Lung (tissue), 12 donors: ENCODE measurements around the gene TGM2. TPM values are rescaled to one million over a fixed set of nuclear protein-coding genes. Genes with fewer than 3 reads are reported as not detected.

Experiments
- ATAC-seq: fragments of 200-7000 bp; cut with Tn5 transposase; one replicate; pipeline ENCODE4 v1.9.1; 2020; ENCODE audit warnings: moderate number of reproducible peaks; ENCODE audit not compliant: insufficient read depth, low FRiP score
- DNase-seq, 3 donors: peaks; one replicate each; pipeline ENCODE4 v3.0.0-alpha.2; 2013 to 2017
- H3K27ac ChIP-seq, 2 donors: one replicate each; pipeline ENCODE4 v1.5.1; 2013; ENCODE audit warnings: mild to moderate bottlenecking in 2 of 2, moderate library complexity in 2 of 2, control low read depth in 1 of 2, inconsistent platforms in 1 of 2, low read depth in 1 of 2, low read length in 1 of 2
- H3K27me3 ChIP-seq, 3 donors: one replicate each; pipeline ENCODE4 v1.5.1; 2013; ENCODE audit warnings: low read length in 2 of 3; ENCODE audit not compliant: control insufficient read depth in 3 of 3, insufficient read depth in 3 of 3
- H3K36me3 ChIP-seq, 4 donors: one replicate each; pipeline ENCODE4 v1.5.1; 2013; ENCODE audit warnings: low read length in 4 of 4, mild to moderate bottlenecking in 1 of 4, moderate library complexity in 1 of 4; ENCODE audit not compliant: control insufficient read depth in 4 of 4, insufficient read depth in 4 of 4
- H3K4me1 ChIP-seq, 5 donors: one replicate each; pipeline ENCODE4 v1.5.1; 2013; ENCODE audit warnings: low read length in 5 of 5, mild to moderate bottlenecking in 2 of 5, moderate library complexity in 1 of 5; ENCODE audit not compliant: control insufficient read depth in 5 of 5, insufficient read depth in 5 of 5
- H3K4me3 ChIP-seq: one replicate; pipeline ENCODE4 v1.5.1; 2013; ENCODE audit warnings: mild to moderate bottlenecking, control low read depth, moderate library complexity
- H3K9ac ChIP-seq, 2 donors: one replicate each; pipeline ENCODE4 v1.5.1; 2013; ENCODE audit warnings: low read length in 2 of 2, control low read depth in 1 of 2; ENCODE audit not compliant: insufficient read depth in 1 of 2
- H3K9me3 ChIP-seq, 4 donors: one replicate each; pipeline ENCODE4 v1.5.1; 2013; ENCODE audit warnings: low read length in 3 of 4, mild to moderate bottlenecking in 1 of 4, moderate library complexity in 1 of 4; ENCODE audit not compliant: control insufficient read depth in 4 of 4, insufficient read depth in 3 of 4
- WGBS, 2 donors: extraction: QIAGEN DNeasy Blood & Tissue Kit; methylation state at CpG; one replicate each; pipeline ENCODE4 v1.1.7; 2013; 5-methylcytosine and 5-hydroxymethylcytosine counted together
- polyA plus RNA-seq, 2 donors: library from polyadenylated mRNA; stranded (reverse); fragments of 200-250 nt; gene quantifications; one replicate each; pipeline ENCODE4 v1.2.1, GENCODE V29; 2013
- total RNA-seq, 2 donors: library from RNA; depleted of rRNA in 1 of 2; stranded (reverse); fragments of >200 nt in 1 of 2; gene quantifications; one replicate each; pipeline ENCODE4 v1.2.1, GENCODE V29; 2014 to 2021
- TF ChIP-seq, protein P1 (sequence below): IDR thresholded peaks from 2 replicates; pipeline ENCODE4 v1.5.1; 2012; ENCODE audit warnings: mild to moderate bottlenecking; ENCODE audit errors: control extremely low read depth, extremely low read depth
- donor health status: control.
- donor health status: control.
- donor health status: Bipolar disorder and iron deficiency.
- donor health status: healthy.
- donor health status: DM: yes; HTN: yes; CAD: no.

The TGM2 gene
- total and polyA plus RNA-seq, 4 donors = 85.0 to 476 (median 325) TPM

DNA sequence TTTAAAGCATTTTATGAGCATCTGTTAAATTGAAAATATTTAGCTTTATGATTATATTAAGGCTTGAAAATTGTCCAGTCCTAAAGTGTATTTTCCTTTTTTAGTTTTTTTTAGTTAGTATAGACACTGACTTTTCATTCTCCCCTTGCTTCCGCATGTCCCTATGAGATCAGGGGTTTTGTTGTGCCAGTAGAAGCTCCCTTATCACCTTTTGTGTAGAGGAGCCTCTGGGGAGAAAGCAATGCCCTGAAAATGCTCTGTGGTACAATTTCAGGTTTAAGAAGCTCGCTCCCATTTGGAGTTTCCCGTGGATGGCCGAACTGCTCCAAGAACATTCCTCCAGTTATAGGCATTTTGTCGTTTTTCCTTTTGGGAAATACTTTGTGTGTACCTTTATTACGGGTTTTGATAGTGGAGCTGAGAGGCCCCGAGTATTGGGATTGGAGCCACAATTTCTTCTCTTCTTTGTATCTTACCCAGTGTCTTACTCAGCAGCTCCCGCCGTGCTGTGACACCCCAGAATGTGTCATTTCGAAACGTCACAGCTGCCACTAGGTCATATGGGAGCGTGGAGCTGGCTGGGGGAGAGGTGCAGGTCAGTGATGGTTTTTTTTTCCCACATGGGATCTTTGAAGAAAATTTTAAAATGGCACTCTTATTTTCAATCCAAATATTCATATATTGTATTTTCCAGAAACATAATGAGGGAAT, 81.6 kb downstream of the TGM2 start:
- Histone ChIP-seq H3K27me3 (no peaks in the 10 kb centered on the region), H3K4me3 (no peak overlapping the region), H3K9me3 (peaks cover 0 to 2% (median 0%) of the 10 kb centered on the region in 4 donors), H3K9ac (no peak overlapping the region), H3K36me3 (peaks cover 7 to 24% (median 9%) of the 10 kb centered on the region in 4 donors), H3K4me1 (peaks cover 4 to 29% (median 17%) of the 10 kb centered on the region in 5 donors), H3K27ac (peak overlapping the region; percentile 58 to 92)
- 69 to 74% methylated on average over 12 of the region's 12 CpGs for whole genome bisulfite sequencing, 2 donors
- TF ChIP-seq, protein P1, sequence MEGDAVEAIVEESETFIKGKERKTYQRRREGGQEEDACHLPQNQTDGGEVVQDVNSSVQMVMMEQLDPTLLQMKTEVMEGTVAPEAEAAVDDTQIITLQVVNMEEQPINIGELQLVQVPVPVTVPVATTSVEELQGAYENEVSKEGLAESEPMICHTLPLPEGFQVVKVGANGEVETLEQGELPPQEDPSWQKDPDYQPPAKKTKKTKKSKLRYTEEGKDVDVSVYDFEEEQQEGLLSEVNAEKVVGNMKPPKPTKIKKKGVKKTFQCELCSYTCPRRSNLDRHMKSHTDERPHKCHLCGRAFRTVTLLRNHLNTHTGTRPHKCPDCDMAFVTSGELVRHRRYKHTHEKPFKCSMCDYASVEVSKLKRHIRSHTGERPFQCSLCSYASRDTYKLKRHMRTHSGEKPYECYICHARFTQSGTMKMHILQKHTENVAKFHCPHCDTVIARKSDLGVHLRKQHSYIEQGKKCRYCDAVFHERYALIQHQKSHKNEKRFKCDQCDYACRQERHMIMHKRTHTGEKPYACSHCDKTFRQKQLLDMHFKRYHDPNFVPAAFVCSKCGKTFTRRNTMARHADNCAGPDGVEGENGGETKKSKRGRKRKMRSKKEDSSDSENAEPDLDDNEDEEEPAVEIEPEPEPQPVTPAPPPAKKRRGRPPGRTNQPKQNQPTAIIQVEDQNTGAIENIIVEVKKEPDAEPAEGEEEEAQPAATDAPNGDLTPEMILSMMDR = no peak
- ATAC-seq (no peak), DNase-seq (peak; percentile 70 to 72 (median 72))

DNA sequence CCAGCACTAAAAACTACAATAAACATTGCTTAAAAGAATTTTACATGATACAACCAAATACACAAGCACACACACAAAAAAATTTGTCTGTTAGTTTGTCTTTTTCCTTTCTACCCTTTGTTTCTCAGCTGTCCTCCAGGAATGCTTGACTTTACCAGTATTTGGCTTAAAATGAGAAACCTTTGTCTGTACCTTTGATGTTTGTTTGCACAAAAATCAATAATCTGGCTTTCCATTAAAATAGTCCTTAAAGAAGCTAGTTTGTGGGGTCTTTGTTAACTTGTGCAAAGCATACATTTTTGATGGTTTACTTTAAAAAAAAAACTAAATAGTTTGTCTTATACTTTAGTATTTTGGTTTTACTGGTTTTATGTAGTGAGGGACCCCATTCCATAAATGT, 82.2 kb downstream of the TGM2 start:
- Histone ChIP-seq H3K27me3 (no peaks in the 10 kb centered on the region), H3K36me3 (peaks cover 2 to 19% (median 9%) of the 10 kb centered on the region in 4 donors), H3K9ac (no peak overlapping the region), H3K27ac (no peak overlapping the region), H3K4me1 (peaks cover 4 to 29% (median 17%) of the 10 kb centered on the region in 5 donors), H3K4me3 (no peak overlapping the region), H3K9me3 (peaks cover 0 to 2% (median 0%) of the 10 kb centered on the region in 4 donors)
- ATAC-seq (no peak), DNase-seq (no peak)
- TF ChIP-seq, protein P1 = no peak

DNA sequence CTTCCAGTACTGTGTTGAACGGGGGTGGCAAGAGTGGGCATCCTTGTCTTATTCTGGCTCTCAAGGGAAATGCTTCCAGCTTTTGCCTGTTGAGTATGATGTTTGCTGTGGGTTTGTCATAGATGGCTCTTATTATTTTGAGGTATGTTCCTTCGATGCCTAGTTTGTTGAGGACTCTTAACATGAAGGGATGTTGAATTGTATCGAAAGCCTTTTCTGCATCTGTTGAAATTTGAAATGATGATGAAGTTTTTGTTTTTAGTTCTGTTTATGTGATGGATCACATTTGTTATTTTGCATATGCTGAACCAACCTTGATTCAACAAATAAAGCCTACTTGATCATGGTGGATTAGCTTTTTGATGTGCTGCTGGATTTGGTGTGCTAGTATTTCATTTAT, 83.5 kb downstream of the TGM2 start:
- TF ChIP-seq, protein P1 = no peak
- DNase-seq (no peak), ATAC-seq (no peak)
- no peak overlapping the region for H3K4me3 ChIP-seq
- peaks cover 6 to 21% (median 14%) of the 10 kb centered on the region in 4 donors for H3K36me3 ChIP-seq
- H3K9ac ChIP-seq = no peak overlapping the region
- peaks cover 0 to 2% (median 0%) of the 10 kb centered on the region in 4 donors for H3K9me3 ChIP-seq
- WGBS, 2 donors = 65 to 76% methylated on average over 3 of the region's 3 CpGs
- peaks cover 4 to 29% (median 17%) of the 10 kb centered on the region in 5 donors for H3K4me1 ChIP-seq
- H3K27ac ChIP-seq = no peak overlapping the region
- no peaks in the 10 kb centered on the region for H3K27me3 ChIP-seq
